T follicular helper cell (primary cell): ENCODE results near the gene YWHAQ.
"Not testable (repeated sequence)": the region's sequence is repeated elsewhere in the genome, so short reads cannot be mapped to it uniquely, and the experiment has no call there.

Source experiments
- DNase-seq: peaks from one replicate; pipeline ENCODE4 v3.0.0-alpha.2; 2020; ENCODE audit warnings: low read depth

YWHAQ gene

GRCh38 chr2:9631878-9632700 lies 1.3 kb upstream of the YWHAQ start:
- DNase-seq = no peak

GRCh38 chr2:9631553-9631819 lies 689 bp upstream of the YWHAQ start:
- DNase-seq = no peak

GRCh38 chr2:9630117-9630735 lies 571 bp downstream of the YWHAQ start:
- peak; percentile 61 for DNase-seq

- peak; percentile 13 for DNase-seq
Observed at GRCh38 chr2:9629222-9630116, 1.3 kb downstream of the YWHAQ start.

- no peak for DNase-seq
Observed at GRCh38 chr2:9627310-9627709, 3.5 kb downstream of the YWHAQ start.

- DNase-seq = no peak
Observed at GRCh38 chr2:9623151-9623550, 7.6 kb downstream of the YWHAQ start.

GRCh38 chr2:9621655-9622054 lies 9.1 kb downstream of the YWHAQ start:
- not testable (repeated sequence) for DNase-seq

GRCh38 chr2:9618410-9618809 lies 12.4 kb downstream of the YWHAQ start:
- no peak for DNase-seq

GRCh38 chr2:9617749-9618148 lies 13.0 kb downstream of the YWHAQ start:
- DNase-seq = no peak

GRCh38 chr2:9617296-9617695 lies 13.5 kb downstream of the YWHAQ start:
- DNase-seq = no peak

GRCh38 chr2:9614562-9614961 lies 16.2 kb downstream of the YWHAQ start:
- DNase-seq = no peak

GRCh38 chr2:9613291-9613690 lies 17.5 kb downstream of the YWHAQ start:
- no peak for DNase-seq

- not testable (repeated sequence) for DNase-seq
Observed at GRCh38 chr2:9611549-9611912, 19.3 kb downstream of the YWHAQ start.

- DNase-seq = no peak
Observed at GRCh38 chr2:9610781-9611548, 19.8 kb downstream of the YWHAQ start.

- not testable (repeated sequence) for DNase-seq
Observed at GRCh38 chr2:9608491-9608890, 22.3 kb downstream of the YWHAQ start.

GRCh38 chr2:9602412-9602811 lies 28.4 kb downstream of the YWHAQ start:
- no peak for DNase-seq

- DNase-seq = no peak
Observed at GRCh38 chr2:9601397-9601796, 29.4 kb downstream of the YWHAQ start.

- no peak for DNase-seq
Observed at GRCh38 chr2:9599430-9599829, 31.4 kb downstream of the YWHAQ start.

GRCh38 chr2:9596621-9597311 lies 34.0 kb downstream of the YWHAQ start:
- no peak for DNase-seq

GRCh38 chr2:9595746-9596145 lies 35.1 kb downstream of the YWHAQ start:
- no peak for DNase-seq

- DNase-seq = not testable (repeated sequence)
Observed at GRCh38 chr2:9595256-9595655, 35.5 kb downstream of the YWHAQ start.
